G401.6 (cell line): ENCODE results near the gene MNAT1.
"Not testable (repeated sequence)": the region's sequence is repeated elsewhere in the genome, so short reads cannot be mapped to it uniquely, and the experiment has no call there.

Source experiments
- FAIRE-seq: peaks from 2 replicates; lab custom pipeline; 2012; peaks lifted over from hg19 to GRCh38; lab: Jason Lieb, UNC

The MNAT1 gene

GRCh38 chr14:60738843-60739508, 4.4 kb downstream of the MNAT1 start:
- no peak for FAIRE-seq

DNA sequence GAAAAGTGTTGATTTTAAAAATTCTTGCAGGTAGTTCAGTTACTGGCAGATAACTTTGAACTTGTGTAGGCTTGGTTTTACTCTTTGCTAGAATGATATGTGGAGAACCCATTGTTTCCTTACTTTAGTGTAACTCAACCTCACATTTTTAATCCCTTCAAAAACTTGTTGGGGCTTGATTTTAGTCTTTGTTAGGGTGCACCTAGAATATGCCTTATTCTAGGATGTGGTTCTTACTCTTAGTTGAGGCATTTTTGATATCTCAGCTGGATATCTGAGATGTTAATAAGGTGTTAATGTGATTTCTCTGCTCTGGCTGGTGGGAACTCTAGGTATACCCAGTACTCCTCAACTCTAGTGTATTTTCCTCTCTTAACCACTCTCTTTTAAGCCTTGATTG, 10.0 kb downstream of the MNAT1 start:
- no peak for FAIRE-seq

- no peak for FAIRE-seq
Measured at GRCh38 chr14:60753264-60754119, 18.9 kb downstream of the MNAT1 start.

DNA sequence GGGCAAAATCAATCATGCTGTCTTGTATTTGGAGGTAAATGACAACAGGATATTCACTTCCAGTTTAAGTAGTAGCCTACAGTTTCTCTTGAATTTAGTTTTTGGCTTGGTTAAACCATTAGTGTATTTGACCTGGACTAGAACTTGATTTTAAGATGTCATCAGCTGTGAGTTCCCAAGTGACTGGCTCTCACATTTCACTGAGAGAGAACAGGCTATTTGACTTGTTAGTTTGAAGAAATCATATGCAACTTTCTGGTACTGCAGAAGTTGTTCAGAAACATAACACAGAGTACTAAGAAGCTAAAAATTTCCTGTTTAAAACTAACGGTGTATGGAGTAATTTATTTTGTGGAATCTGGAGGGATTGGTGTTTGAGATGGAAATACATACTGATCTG, 22.3 kb downstream of the MNAT1 start:
- FAIRE-seq, result no peak

- FAIRE-seq, result no peak
Measured at GRCh38 chr14:60757567-60758002, 23.0 kb downstream of the MNAT1 start.

GRCh38 chr14:60758885-60759284, 24.3 kb downstream of the MNAT1 start:
- no peak for FAIRE-seq

GRCh38 chr14:60760209-60760608, 25.6 kb downstream of the MNAT1 start:
- FAIRE-seq, result peak; percentile 19

GRCh38 chr14:60760644-60761364, 26.2 kb downstream of the MNAT1 start:
- FAIRE-seq, result no peak

GRCh38 chr14:60768602-60769001, 34.0 kb downstream of the MNAT1 start:
- FAIRE-seq, result no peak

- FAIRE-seq, result no peak
Measured at GRCh38 chr14:60771117-60771516, 36.6 kb downstream of the MNAT1 start.

DNA sequence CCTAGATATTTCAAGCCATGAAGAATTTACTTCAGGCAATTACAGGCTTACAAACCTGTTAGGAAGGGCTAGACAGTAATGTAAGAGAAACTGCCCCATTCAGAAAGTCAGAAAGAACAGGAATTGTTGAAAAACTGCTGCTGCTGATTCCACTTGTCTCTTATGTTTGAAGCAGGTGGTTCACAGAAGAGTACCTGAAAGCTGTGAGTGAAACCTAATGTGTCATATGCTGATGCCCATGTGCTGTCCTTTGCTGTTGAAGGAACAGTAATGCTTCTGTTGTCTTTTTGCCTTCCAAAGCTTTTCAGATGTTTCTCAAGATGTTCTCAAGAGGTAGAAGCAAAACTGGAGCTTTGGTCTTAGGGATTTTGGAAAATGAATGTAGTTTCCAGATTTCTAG, 39.0 kb downstream of the MNAT1 start:
- no peak for FAIRE-seq

DNA sequence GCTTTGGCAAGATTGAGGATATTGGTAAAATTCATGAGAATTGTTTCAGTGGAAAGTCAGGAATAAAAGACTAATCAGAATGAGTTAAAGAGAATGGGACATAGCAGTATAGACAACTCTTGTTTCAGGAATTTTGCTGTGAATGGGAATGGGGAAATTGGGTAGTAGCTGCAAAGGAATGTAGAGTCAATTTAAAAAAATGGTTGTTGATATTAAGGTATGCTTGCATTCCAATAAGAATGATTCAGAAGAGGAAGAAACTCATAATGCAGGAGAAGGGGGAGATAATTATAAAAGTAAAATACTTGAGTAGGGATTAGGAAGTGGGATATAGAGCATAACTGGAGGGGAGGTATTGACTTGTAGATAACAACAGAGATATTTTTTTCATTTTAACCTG, 40.7 kb downstream of the MNAT1 start:
- FAIRE-seq, result no peak

- FAIRE-seq, result no peak
Measured at GRCh38 chr14:60777856-60778578, 43.5 kb downstream of the MNAT1 start.

DNA sequence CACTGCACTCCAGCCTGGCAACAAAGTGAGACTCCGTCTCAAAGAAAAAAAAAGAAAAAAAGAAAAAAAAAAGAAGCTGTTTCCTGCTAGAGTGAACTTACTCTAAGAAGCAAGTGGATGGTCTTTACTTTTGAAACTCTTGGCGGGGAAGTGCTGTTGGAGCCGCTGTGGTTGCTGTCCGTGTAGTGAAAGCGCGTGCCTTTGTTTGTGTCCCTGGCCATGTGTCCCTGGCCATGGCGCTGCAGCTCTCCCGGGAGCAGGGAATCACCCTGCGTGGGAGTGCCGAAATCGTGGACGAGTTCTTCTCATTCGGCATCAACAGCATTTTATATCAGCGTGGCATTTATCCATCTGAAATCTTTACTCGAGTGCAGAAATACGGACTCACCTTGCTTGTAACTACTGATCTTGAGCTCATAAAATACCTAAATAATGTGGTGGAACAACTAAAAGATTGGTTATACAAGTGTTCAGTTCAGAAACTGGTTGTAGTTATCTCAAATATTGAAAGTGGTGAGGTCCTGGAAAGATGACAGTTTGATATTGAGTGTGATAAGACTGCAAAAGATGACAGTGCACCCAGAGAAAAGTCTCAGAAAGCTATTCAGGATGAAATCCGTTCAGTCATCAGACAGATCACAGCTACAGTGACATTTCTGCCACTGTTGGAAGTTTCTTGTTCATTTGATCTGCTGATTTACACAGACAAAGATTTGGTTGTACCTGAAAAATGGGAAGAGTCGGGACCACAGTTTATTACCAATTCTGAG, 45.4 kb downstream of the MNAT1 start:
- not testable (repeated sequence) for FAIRE-seq

- peak; percentile 31 for FAIRE-seq
Measured at GRCh38 chr14:60780558-60780957, 46.0 kb downstream of the MNAT1 start.

DNA sequence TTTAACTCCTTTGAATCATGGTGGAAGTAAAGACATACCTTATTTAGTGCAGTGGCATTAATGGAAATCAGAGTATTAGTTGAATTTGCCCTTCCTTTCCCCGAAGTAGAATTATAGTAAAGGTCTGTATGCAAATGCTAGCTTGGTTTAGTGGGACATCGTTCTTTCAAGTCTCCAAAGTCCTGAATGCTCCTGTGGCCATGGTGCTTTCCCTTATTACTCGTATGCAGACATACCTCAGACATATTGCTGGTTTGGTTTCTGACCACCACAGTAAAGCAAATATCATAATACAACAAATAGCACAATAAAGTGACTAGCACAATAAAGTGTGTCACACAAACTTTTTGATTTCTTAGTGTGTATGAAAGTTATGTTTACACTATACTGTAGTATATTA, 52.3 kb downstream of the MNAT1 start:
- FAIRE-seq, result no peak

- no peak for FAIRE-seq
Measured at GRCh38 chr14:60789656-60790055, 55.1 kb downstream of the MNAT1 start.

GRCh38 chr14:60790850-60791249, 56.3 kb downstream of the MNAT1 start:
- no peak for FAIRE-seq

- FAIRE-seq, result peak; percentile 36
Measured at GRCh38 chr14:60796434-60796833, 61.9 kb downstream of the MNAT1 start.

DNA sequence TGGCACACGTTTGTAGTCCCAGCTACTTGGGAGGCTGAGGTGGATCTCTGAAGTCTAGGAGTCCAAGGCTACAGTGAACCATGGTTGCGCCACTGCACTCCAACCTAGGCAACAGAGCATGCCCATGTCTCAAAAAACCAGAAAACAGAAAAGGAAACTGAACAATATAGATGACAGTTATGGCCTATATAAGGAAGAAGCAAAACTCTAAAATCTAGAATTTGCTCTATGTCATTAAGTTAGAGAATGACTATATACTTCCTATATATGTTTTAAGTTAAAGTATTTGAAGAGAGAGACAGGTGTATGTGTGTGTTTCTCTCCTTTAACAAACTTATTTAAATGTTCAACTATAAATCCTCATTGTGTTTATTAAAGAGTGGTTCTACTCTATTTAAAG, 65.8 kb downstream of the MNAT1 start:
- no peak for FAIRE-seq

DNA sequence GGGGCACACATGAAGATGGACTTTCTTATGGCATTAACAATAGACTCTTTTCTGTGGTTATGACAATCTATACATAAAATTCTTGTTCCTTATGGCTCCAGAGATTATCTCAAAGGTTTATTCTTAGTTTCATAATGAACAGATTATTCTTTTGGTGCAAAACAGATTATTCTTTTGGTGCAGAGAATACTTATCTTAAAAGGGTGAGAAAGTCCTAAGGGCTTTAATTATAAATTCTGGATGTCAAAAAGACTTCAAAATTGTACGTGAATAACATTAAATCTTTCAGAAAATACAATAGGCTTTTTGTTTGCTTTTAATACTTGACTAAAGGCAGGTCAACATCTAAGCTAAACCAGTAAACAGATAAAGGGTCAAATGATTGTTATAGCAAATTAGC, 69.3 kb downstream of the MNAT1 start:
- no peak for FAIRE-seq
